Keratinocyte (primary cell): Measurements from ENCODE around the gene MAB21L3.

ENCODE experiments used
- CTCF ChIP-seq, 3 experiments: IDR thresholded peaks in 1 of 3; conservative IDR thresholded peaks in 1 of 3; optimal IDR thresholded peaks in 1 of 3; 2 replicates in 2 of 3; 3 replicates in 1 of 3; pipeline versions ENCODE3 to v1.5.1; 2011; ENCODE audit warnings: low read length in 3 of 3, mild to moderate bottlenecking in 3 of 3, moderate library complexity in 2 of 3, control low read depth in 1 of 3, inconsistent platforms in 1 of 3; ENCODE audit not compliant: insufficient read depth in 2 of 3; ENCODE audit errors: extremely low read depth in 1 of 3
- EZH2 ChIP-seq: IDR thresholded peaks from one replicate; pipeline ENCODE4 v1.6.1; 2012; ENCODE audit warnings: inconsistent platforms, mild to moderate bottlenecking, low read length, moderate library complexity

DNA sequence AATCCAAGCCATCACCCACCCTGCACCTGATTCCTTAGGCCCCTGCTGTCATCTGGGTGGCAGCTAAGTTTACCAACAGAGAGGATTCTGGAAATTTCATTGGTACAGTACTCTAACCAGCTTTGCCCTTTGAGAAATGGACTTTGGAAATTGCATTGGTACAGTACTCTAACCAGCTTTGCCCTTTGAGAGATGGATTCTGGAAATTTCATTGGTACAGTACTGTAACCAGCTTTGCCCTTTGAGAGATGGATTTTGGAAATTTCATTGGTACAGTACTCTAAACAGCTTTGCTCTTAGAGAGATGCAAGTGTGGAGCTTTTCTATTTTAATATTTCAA lies 42.5 kb downstream of the MAB21L3 start:
- TF ChIP-seq CTCF (optimal IDR thresholded peaks at IDR 0.05 in 1 of 3, IDR thresholded peaks at IDR 0.05 in 1 of 3, conservative IDR thresholded peaks at IDR 0.05 in 1 of 3; ENCODE audit: extremely low read depth in 1 of 3, insufficient read depth in 2 of 3, low read length in 3 of 3): no peak
- no peak for TF ChIP-seq EZH2
